Cardiac septum (tissue), 1 donor: ENCODE results near the gene PBX4. TPM values are rescaled to one million over a fixed set of nuclear protein-coding genes. Genes with fewer than 3 reads are reported as not detected.

ENCODE experiments used
- DNase-seq: peaks from one replicate; pipeline ENCODE4 v3.0.0-alpha.2; 2020; ENCODE audit warnings: low spot score
- intact Hi-C: fragments of 100-400 bp; cut with DNase I; formaldehyde crosslinking; loops from one replicate; pipeline ENCODE4 v1.14.0; 2022
- total RNA-seq: library from RNA; stranded (reverse); fragmentation: NEBNext Ultra II Directional; extraction: Animal tissue kit (Norgen Biotek cat#: 25700); gene quantifications from one replicate; pipeline ENCODE4 v1.2.1, GENCODE V29; 2021
- donor health status: DM: no; HTN: no; CAD: no.

PBX4 gene
- total RNA-seq, 1 donor from 2014 or later: not detected

GRCh38 chr19:19546751-19547162, 71.7 kb downstream of the PBX4 start:
- intact Hi-C loops: no loop called here
- DNase-seq: no peak

GRCh38 chr19:19545707-19546106, 72.8 kb downstream of the PBX4 start:
- intact Hi-C loops: no loop called here
- DNase-seq: no peak

- no peak for DNase-seq
- intact Hi-C loops: no loop called here
These were observed 73.4 kb downstream of the PBX4 start for GRCh38 chr19:19544954-19545591.

- intact Hi-C loops: no loop called here
- DNase-seq: no peak
These were observed 74.1 kb downstream of the PBX4 start for GRCh38 chr19:19544257-19544953.

- intact Hi-C loops: no loop called here
- DNase-seq: no peak
These were observed 74.8 kb downstream of the PBX4 start for GRCh38 chr19:19543640-19544039.

GRCh38 chr19:19543101-19543500, 75.4 kb downstream of the PBX4 start:
- intact Hi-C loops: no loop called here
- no peak for DNase-seq

GRCh38 chr19:19542507-19542906, 76.0 kb downstream of the PBX4 start:
- no peak for DNase-seq
- intact Hi-C loops: no loop called here

GRCh38 chr19:19541616-19542015, 76.9 kb downstream of the PBX4 start:
- no peak for DNase-seq
- intact Hi-C loops: no loop called here

- DNase-seq: no peak
- intact Hi-C loops: no loop called here
These were observed 77.6 kb downstream of the PBX4 start for GRCh38 chr19:19540715-19541515.

- DNase-seq: peak; percentile 92
- intact Hi-C loops: no loop called here
These were observed 78.3 kb downstream of the PBX4 start for GRCh38 chr19:19540064-19540714.

GRCh38 chr19:19539698-19540063, 78.8 kb downstream of the PBX4 start:
- DNase-seq: no peak
- intact Hi-C loops: no loop called here

GRCh38 chr19:19538785-19539166, 79.7 kb downstream of the PBX4 start:
- no peak for DNase-seq
- intact Hi-C loops: no loop called here

GRCh38 chr19:19538061-19538784, 80.3 kb downstream of the PBX4 start, which contains the start of gene CILP2:
Gene CILP2 (plus strand): TSS chr19:19538265. CDS start chr19:19538350, 85 bp downstream.
- intact Hi-C loops: no loop called here
- DNase-seq: no peak

- intact Hi-C loops: no loop called here
- no peak for DNase-seq
These were observed 81.1 kb downstream of the PBX4 start for GRCh38 chr19:19537075-19538048.

- no peak for DNase-seq
- intact Hi-C loops: no loop called here
These were observed 82.9 kb downstream of the PBX4 start for GRCh38 chr19:19535311-19536191.

- intact Hi-C loops: no loop called here
- DNase-seq: no peak
These were observed 83.8 kb downstream of the PBX4 start for GRCh38 chr19:19534556-19535265.

- DNase-seq: no peak
- intact Hi-C loops: loop anchor here (2.0 kb wide), 2 partner anchors 21 to 109 kb away; partner anchors contain the start of gene GMIP
These were observed 84.6 kb downstream of the PBX4 start for GRCh38 chr19:19533841-19534240.
